ENCODE results near the gene NARF.

- TF ChIP-seq JUN (IDR thresholded peaks at IDR 0.05; ENCODE audit: low read depth, low read length) (no peak), KDM1A (IDR thresholded peaks at IDR 0.05; ENCODE audit: borderline replicate concordance, low read length) (no peak), SIN3A (conservative IDR thresholded peaks at IDR 0.05 in 1 of 2, IDR thresholded peaks at IDR 0.05 in 1 of 2; ENCODE audit: low read depth in 1 of 2, low read length in 2 of 2) (no peak), USF2 (IDR thresholded peaks at IDR 0.05; ENCODE audit: low read length) (no peak), ZNF274 (IDR thresholded peaks at IDR 0.05; ENCODE audit: borderline replicate concordance, extremely low read depth, low read length) (no peak)
- TF ChIP-seq, protein P1, sequence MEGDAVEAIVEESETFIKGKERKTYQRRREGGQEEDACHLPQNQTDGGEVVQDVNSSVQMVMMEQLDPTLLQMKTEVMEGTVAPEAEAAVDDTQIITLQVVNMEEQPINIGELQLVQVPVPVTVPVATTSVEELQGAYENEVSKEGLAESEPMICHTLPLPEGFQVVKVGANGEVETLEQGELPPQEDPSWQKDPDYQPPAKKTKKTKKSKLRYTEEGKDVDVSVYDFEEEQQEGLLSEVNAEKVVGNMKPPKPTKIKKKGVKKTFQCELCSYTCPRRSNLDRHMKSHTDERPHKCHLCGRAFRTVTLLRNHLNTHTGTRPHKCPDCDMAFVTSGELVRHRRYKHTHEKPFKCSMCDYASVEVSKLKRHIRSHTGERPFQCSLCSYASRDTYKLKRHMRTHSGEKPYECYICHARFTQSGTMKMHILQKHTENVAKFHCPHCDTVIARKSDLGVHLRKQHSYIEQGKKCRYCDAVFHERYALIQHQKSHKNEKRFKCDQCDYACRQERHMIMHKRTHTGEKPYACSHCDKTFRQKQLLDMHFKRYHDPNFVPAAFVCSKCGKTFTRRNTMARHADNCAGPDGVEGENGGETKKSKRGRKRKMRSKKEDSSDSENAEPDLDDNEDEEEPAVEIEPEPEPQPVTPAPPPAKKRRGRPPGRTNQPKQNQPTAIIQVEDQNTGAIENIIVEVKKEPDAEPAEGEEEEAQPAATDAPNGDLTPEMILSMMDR (IDR thresholded peaks at IDR 0.05; ENCODE audit: control extremely low read depth in 1 of 3, insufficient read depth in 1 of 3, low read depth in 1 of 3, low read length in 3 of 3) = no peak
Measured at GRCh38 chr17:82452162-82452561, 6.4 kb upstream of the NARF start.
